Astrocyte (in vitro differentiated cells and primary cell): ENCODE results near the gene ING4.

Source experiments
- EZH2 ChIP-seq: IDR thresholded peaks from 2 replicates; pipeline ENCODE4 v1.6.1; 2012; ENCODE audit warnings: mild to moderate bottlenecking, low read length, inconsistent platforms; ENCODE audit not compliant: insufficient read depth
- TF ChIP-seq, protein P1 (sequence below): IDR thresholded peaks from 2 replicates; pipeline ENCODE4 v1.5.1; 2011; ENCODE audit warnings: low read depth, mild to moderate bottlenecking, inconsistent platforms, low read length, moderate library complexity; ENCODE audit not compliant: insufficient read depth

DNA sequence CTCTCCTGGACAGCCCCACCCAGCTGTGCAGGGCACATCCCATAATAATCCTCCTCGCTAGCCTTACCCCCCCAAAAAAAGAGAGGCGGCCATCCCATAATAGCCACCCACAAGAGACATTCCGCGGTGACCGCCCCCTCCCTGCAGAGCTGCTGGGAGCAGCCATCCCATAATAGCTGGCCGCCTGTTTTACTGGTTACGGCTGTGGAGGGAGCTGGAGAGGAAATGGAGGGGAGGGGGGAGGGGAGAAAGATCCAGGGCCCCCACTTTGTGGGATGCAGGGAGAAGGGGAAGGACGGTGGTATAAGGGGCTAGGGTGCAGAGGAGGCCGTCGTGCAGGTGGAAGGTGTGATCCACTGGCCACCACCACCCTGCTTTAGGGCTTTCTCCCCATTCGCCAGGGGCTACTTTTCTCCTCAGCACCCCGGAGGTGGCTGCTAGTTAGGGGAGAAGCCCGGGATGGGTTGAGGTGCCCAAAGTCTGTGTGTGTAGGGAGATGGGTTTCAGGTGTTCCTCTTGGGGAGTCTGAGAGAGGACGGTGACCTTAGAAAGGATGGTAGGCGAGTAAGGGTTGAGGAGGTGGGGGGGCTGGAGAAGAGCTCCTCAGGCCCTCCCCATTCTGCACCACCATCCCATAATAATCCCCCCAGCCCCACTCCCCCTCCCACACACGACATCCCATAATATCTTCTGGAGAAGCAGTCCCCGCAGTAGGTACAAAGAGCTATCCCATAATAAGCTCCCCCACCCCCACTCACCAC, 49.7 kb downstream of the ING4 start:
- TF ChIP-seq, protein P1, sequence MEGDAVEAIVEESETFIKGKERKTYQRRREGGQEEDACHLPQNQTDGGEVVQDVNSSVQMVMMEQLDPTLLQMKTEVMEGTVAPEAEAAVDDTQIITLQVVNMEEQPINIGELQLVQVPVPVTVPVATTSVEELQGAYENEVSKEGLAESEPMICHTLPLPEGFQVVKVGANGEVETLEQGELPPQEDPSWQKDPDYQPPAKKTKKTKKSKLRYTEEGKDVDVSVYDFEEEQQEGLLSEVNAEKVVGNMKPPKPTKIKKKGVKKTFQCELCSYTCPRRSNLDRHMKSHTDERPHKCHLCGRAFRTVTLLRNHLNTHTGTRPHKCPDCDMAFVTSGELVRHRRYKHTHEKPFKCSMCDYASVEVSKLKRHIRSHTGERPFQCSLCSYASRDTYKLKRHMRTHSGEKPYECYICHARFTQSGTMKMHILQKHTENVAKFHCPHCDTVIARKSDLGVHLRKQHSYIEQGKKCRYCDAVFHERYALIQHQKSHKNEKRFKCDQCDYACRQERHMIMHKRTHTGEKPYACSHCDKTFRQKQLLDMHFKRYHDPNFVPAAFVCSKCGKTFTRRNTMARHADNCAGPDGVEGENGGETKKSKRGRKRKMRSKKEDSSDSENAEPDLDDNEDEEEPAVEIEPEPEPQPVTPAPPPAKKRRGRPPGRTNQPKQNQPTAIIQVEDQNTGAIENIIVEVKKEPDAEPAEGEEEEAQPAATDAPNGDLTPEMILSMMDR = no peak
- no peak for TF ChIP-seq EZH2
